ENCODE data around the gene EHBP1.

EHBP1 gene

DNA sequence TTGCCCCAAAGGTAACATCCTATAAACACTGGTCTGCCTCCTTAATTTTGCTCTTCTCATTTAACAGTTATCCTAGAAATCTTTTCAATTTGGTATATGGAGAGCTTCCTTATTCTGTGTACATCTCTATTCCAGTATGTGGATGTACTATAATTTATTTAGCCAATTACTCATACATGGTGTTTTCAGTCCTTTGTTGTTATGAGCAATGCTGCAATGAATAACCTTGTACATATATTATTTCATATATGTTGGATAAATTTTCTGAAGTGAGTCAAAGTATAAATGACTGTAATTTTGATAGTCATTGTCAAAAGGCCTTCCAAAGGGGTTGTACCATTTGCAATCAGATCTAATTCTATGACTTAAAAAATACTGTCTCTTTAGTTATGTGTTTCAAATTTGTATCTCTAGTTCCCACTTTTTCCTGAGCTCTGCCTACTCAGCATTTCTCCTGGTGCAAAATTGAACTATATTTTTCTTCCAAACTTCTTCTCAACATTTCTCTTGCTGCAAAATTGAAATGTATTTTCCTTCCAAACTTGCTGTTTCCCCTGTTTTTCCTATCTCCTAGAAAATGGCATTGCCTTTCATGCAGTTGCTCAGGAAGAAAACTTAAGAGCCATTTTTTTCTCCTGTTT is 191.8 kb downstream of the EHBP1 start:
- no peaks in the 10 kb centered on the region for H3K9me2 ChIP-seq (replicated peaks; ENCODE audit: low read depth, low read length)
- H3K4me1 ChIP-seq (ENCODE audit: insufficient read depth, low read length, poor library complexity, severe bottlenecking) = no peaks in the 10 kb centered on the region
- H2AFZ ChIP-seq (ENCODE audit: low read length) = no peak overlapping the region
- no peaks in the 10 kb centered on the region for H4K20me1 ChIP-seq (ENCODE audit: insufficient read depth, low read length, poor library complexity, severe bottlenecking)
- no peaks in the 10 kb centered on the region for H3K36me3 ChIP-seq (ENCODE audit: insufficient read depth, low read length)
- TF ChIP-seq, protein P1, sequence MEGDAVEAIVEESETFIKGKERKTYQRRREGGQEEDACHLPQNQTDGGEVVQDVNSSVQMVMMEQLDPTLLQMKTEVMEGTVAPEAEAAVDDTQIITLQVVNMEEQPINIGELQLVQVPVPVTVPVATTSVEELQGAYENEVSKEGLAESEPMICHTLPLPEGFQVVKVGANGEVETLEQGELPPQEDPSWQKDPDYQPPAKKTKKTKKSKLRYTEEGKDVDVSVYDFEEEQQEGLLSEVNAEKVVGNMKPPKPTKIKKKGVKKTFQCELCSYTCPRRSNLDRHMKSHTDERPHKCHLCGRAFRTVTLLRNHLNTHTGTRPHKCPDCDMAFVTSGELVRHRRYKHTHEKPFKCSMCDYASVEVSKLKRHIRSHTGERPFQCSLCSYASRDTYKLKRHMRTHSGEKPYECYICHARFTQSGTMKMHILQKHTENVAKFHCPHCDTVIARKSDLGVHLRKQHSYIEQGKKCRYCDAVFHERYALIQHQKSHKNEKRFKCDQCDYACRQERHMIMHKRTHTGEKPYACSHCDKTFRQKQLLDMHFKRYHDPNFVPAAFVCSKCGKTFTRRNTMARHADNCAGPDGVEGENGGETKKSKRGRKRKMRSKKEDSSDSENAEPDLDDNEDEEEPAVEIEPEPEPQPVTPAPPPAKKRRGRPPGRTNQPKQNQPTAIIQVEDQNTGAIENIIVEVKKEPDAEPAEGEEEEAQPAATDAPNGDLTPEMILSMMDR (conservative IDR thresholded peaks at IDR 0.05; ENCODE audit: low read length) = no peak
- no peak for TF ChIP-seq EZH2phosphoT487 (IDR thresholded peaks at IDR 0.05; ENCODE audit: borderline replicate concordance)
- no peaks in the 10 kb centered on the region for H3K27me3 ChIP-seq (ENCODE audit: insufficient read depth, low read length, poor library complexity, severe bottlenecking)
- no peak overlapping the region for H3K4me2 ChIP-seq (ENCODE audit: low read depth, low read length, poor library complexity, severe bottlenecking)
- H3K4me3 ChIP-seq (ENCODE audit: low read length, poor library complexity, severe bottlenecking) = no peak overlapping the region
- no peaks in the 10 kb centered on the region for H3F3A ChIP-seq (ENCODE audit: low read depth)
- no peaks in the 10 kb centered on the region for H3K9me3 ChIP-seq (ENCODE audit: insufficient read depth, low read depth, low read length)
- no peak overlapping the region for H3K9ac ChIP-seq (ENCODE audit: low read depth, low read length, poor library complexity, severe bottlenecking)
- H3K79me2 ChIP-seq (ENCODE audit: insufficient read depth, low read length) = no peaks in the 10 kb centered on the region

DNA sequence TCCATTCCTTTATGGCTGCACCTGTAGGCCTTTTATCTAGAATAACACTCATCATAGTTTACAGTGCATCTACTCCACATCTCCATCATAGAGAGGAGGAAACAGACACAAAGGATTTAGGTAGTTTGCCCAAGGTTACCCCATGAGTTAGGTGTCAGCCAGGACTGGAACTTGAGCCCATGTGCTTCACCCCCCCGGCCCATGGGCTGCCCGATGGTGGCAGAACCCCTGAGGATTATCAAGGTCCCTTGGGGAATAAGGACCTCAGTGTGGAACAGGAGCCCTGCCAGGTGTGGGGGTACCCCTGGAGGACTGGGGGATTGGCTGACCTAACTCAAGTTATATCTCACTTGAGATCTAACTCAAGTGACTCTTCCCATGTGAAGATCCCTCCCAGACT is 198.8 kb downstream of the EHBP1 start:
- Histone ChIP-seq H3K4me1 (ENCODE audit: insufficient read depth, low read length, poor library complexity, severe bottlenecking) (peaks cover 7% of the 10 kb centered on the region), H4K20me1 (ENCODE audit: insufficient read depth, low read length, poor library complexity, severe bottlenecking) (no peaks in the 10 kb centered on the region), H3K27me3 (ENCODE audit: insufficient read depth, low read length, poor library complexity, severe bottlenecking) (no peaks in the 10 kb centered on the region), H3K4me3 (ENCODE audit: low read length, poor library complexity, severe bottlenecking) (no peak overlapping the region), H3K4me2 (ENCODE audit: low read depth, low read length, poor library complexity, severe bottlenecking) (no peak overlapping the region), H3F3A (ENCODE audit: low read depth) (no peaks in the 10 kb centered on the region), H3K79me2 (ENCODE audit: insufficient read depth, low read length) (no peaks in the 10 kb centered on the region), H3K36me3 (ENCODE audit: insufficient read depth, low read length) (no peaks in the 10 kb centered on the region), H3K9me2 (replicated peaks; ENCODE audit: low read depth, low read length) (no peaks in the 10 kb centered on the region), H2AFZ (ENCODE audit: low read length) (no peak overlapping the region), H3K9me3 (ENCODE audit: insufficient read depth, low read depth, low read length) (no peaks in the 10 kb centered on the region), H3K9ac (ENCODE audit: low read depth, low read length, poor library complexity, severe bottlenecking) (no peak overlapping the region)
- TF ChIP-seq, protein P1 (conservative IDR thresholded peaks at IDR 0.05; ENCODE audit: low read length) = no peak
- no peak for TF ChIP-seq EZH2phosphoT487 (IDR thresholded peaks at IDR 0.05; ENCODE audit: borderline replicate concordance)

DNA sequence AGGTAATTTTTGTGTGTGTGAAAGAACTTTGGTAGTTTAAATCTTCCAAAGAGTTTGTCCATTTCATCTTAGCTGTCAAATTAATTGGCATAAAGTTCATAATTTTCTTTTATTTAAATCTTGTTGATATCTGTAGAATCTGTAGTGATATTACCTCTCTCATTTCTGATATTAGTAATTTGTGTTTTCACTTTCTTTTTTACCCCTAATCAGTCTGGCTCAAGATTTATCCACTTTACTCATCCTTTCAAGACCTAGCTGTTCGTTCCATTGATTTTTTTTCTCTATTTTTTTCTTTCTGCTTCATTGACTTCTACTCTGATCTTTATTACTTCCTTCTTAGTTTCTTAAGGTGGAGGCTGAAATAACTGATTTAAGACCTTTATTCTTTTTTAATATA is 202.6 kb downstream of the EHBP1 start:
- Histone ChIP-seq H3K9me2 (replicated peaks; ENCODE audit: low read depth, low read length) (no peaks in the 10 kb centered on the region), H3K36me3 (ENCODE audit: insufficient read depth, low read length) (no peaks in the 10 kb centered on the region), H3F3A (ENCODE audit: low read depth) (no peaks in the 10 kb centered on the region), H3K9me3 (ENCODE audit: insufficient read depth, low read depth, low read length) (no peaks in the 10 kb centered on the region), H3K9ac (ENCODE audit: low read depth, low read length, poor library complexity, severe bottlenecking) (no peak overlapping the region), H3K4me1 (ENCODE audit: insufficient read depth, low read length, poor library complexity, severe bottlenecking) (peaks cover 7% of the 10 kb centered on the region), H3K79me2 (ENCODE audit: insufficient read depth, low read length) (no peaks in the 10 kb centered on the region), H3K4me2 (ENCODE audit: low read depth, low read length, poor library complexity, severe bottlenecking) (no peak overlapping the region), H2AFZ (ENCODE audit: low read length) (no peak overlapping the region), H3K27me3 (ENCODE audit: insufficient read depth, low read length, poor library complexity, severe bottlenecking) (no peaks in the 10 kb centered on the region), H3K4me3 (ENCODE audit: low read length, poor library complexity, severe bottlenecking) (no peak overlapping the region), H4K20me1 (ENCODE audit: insufficient read depth, low read length, poor library complexity, severe bottlenecking) (no peaks in the 10 kb centered on the region)
- no peak for TF ChIP-seq EZH2phosphoT487 (IDR thresholded peaks at IDR 0.05; ENCODE audit: borderline replicate concordance)
- TF ChIP-seq, protein P1 (conservative IDR thresholded peaks at IDR 0.05; ENCODE audit: low read length) = no peak
